ENCODE results near the gene FOXJ1. TPM values are rescaled to one million over a fixed set of nuclear protein-coding genes. Genes with fewer than 3 reads are reported as not detected.

The FOXJ1 gene
- total RNA-seq, 2 donors from 2014 or later = 1.3 to 2.1 TPM

GRCh38 chr17:76154936-76155845 lies 14.1 kb upstream of the FOXJ1 start:
- Mint-ChIP-seq H3K4me3 (no peak overlapping the region), H3K27ac (no peak overlapping the region), H3K36me3 (ENCODE audit: low read depth) (peaks cover 3% of the 10 kb centered on the region), H3K4me1 (peaks cover 14% of the 10 kb centered on the region), H3K27me3 (no peaks in the 10 kb centered on the region)
- ATAC-seq (no peak), DNase-seq (no peak)
- no peaks in the 10 kb centered on the region for H3K9me3 ChIP-seq (ENCODE audit: control insufficient read depth, low read length, poor library complexity, severe bottlenecking)

- no peak overlapping the region for H3K4me3 Mint-ChIP-seq
- DNase-seq (no peak), ATAC-seq (no peak)
- no peak overlapping the region for H3K27ac Mint-ChIP-seq
- H3K36me3 Mint-ChIP-seq (ENCODE audit: low read depth) = peaks cover 3% of the 10 kb centered on the region
- H3K9me3 ChIP-seq (ENCODE audit: control insufficient read depth, low read length, poor library complexity, severe bottlenecking) = no peaks in the 10 kb centered on the region
- no peaks in the 10 kb centered on the region for H3K27me3 Mint-ChIP-seq
- H3K4me1 Mint-ChIP-seq = peaks cover 14% of the 10 kb centered on the region
Observed at GRCh38 chr17:76154292-76154691, 13.2 kb upstream of the FOXJ1 start.

- peaks cover 14% of the 10 kb centered on the region for H3K4me1 Mint-ChIP-seq
- H3K9me3 ChIP-seq (ENCODE audit: control insufficient read depth, low read length, poor library complexity, severe bottlenecking) = no peaks in the 10 kb centered on the region
- no peak overlapping the region for H3K4me3 Mint-ChIP-seq
- H3K27me3 Mint-ChIP-seq = no peaks in the 10 kb centered on the region
- H3K27ac Mint-ChIP-seq = no peak overlapping the region
- peaks cover 5% of the 10 kb centered on the region for H3K36me3 Mint-ChIP-seq (ENCODE audit: low read depth)
- ATAC-seq (no peak), DNase-seq (no peak)
Observed at GRCh38 chr17:76153640-76154039, 12.6 kb upstream of the FOXJ1 start.

- no peak for DNase-seq
- Mint-ChIP-seq H3K4me3 (no peak overlapping the region), H3K4me1 (peaks cover 14% of the 10 kb centered on the region), H3K36me3 (ENCODE audit: low read depth) (peaks cover 5% of the 10 kb centered on the region), H3K27me3 (no peaks in the 10 kb centered on the region), H3K27ac (no peak overlapping the region)
- H3K9me3 ChIP-seq (ENCODE audit: control insufficient read depth, low read length, poor library complexity, severe bottlenecking) = no peaks in the 10 kb centered on the region
- ATAC-seq = no peak
Observed at GRCh38 chr17:76153202-76153601, 12.2 kb upstream of the FOXJ1 start.

- Mint-ChIP-seq H3K27ac (peak overlapping the region; percentile 92), H3K4me1 (peaks cover 11% of the 10 kb centered on the region), H3K36me3 (ENCODE audit: low read depth) (peaks cover 5% of the 10 kb centered on the region), H3K27me3 (no peaks in the 10 kb centered on the region), H3K4me3 (no peak overlapping the region)
- no peak for DNase-seq
- ATAC-seq = no peak
- no peaks in the 10 kb centered on the region for H3K9me3 ChIP-seq (ENCODE audit: control insufficient read depth, low read length, poor library complexity, severe bottlenecking)
Observed at GRCh38 chr17:76152591-76152990, 11.5 kb upstream of the FOXJ1 start.

GRCh38 chr17:76151896-76152454 lies 10.9 kb upstream of the FOXJ1 start:
- Mint-ChIP-seq H3K4me1 (peaks cover 11% of the 10 kb centered on the region), H3K36me3 (ENCODE audit: low read depth) (peaks cover 2% of the 10 kb centered on the region), H3K27me3 (no peaks in the 10 kb centered on the region), H3K4me3 (peak overlapping the region; percentile 19), H3K27ac (peak overlapping the region; percentile 92)
- no peaks in the 10 kb centered on the region for H3K9me3 ChIP-seq (ENCODE audit: control insufficient read depth, low read length, poor library complexity, severe bottlenecking)
- ATAC-seq (peak; percentile 91), DNase-seq (no peak)

- peaks cover 2% of the 10 kb centered on the region for H3K36me3 Mint-ChIP-seq (ENCODE audit: low read depth)
- H3K27me3 Mint-ChIP-seq = no peaks in the 10 kb centered on the region
- no peak overlapping the region for H3K4me3 Mint-ChIP-seq
- DNase-seq (no peak), ATAC-seq (no peak)
- peak overlapping the region; percentile 21 for H3K27ac Mint-ChIP-seq
- H3K9me3 ChIP-seq (ENCODE audit: control insufficient read depth, low read length, poor library complexity, severe bottlenecking) = no peaks in the 10 kb centered on the region
- peaks cover 18% of the 10 kb centered on the region for H3K4me1 Mint-ChIP-seq
Observed at GRCh38 chr17:76150712-76151622, 9.9 kb upstream of the FOXJ1 start.

GRCh38 chr17:76149214-76149613 lies 8.2 kb upstream of the FOXJ1 start:
- H3K9me3 ChIP-seq (ENCODE audit: control insufficient read depth, low read length, poor library complexity, severe bottlenecking) = no peaks in the 10 kb centered on the region
- Mint-ChIP-seq H3K27ac (no peak overlapping the region), H3K27me3 (no peaks in the 10 kb centered on the region), H3K4me1 (peaks cover 32% of the 10 kb centered on the region), H3K4me3 (no peak overlapping the region), H3K36me3 (ENCODE audit: low read depth) (peaks cover 2% of the 10 kb centered on the region)
- ATAC-seq = no peak
- DNase-seq = no peak

GRCh38 chr17:76148015-76148326 lies 6.9 kb upstream of the FOXJ1 start:
- peak overlapping the region; percentile 47 for H3K27ac Mint-ChIP-seq
- peaks cover 2% of the 10 kb centered on the region for H3K36me3 Mint-ChIP-seq (ENCODE audit: low read depth)
- H3K27me3 Mint-ChIP-seq = no peaks in the 10 kb centered on the region
- DNase-seq (no peak), ATAC-seq (no peak)
- no peak overlapping the region for H3K4me3 Mint-ChIP-seq
- no peaks in the 10 kb centered on the region for H3K9me3 ChIP-seq (ENCODE audit: control insufficient read depth, low read length, poor library complexity, severe bottlenecking)
- peaks cover 41% of the 10 kb centered on the region for H3K4me1 Mint-ChIP-seq

- DNase-seq = no peak
- H3K36me3 Mint-ChIP-seq (ENCODE audit: low read depth) = peaks cover 2% of the 10 kb centered on the region
- H3K27ac Mint-ChIP-seq = peak overlapping the region; percentile 47
- H3K9me3 ChIP-seq (ENCODE audit: control insufficient read depth, low read length, poor library complexity, severe bottlenecking) = no peaks in the 10 kb centered on the region
- peaks cover 47% of the 10 kb centered on the region for H3K4me1 Mint-ChIP-seq
- H3K4me3 Mint-ChIP-seq = no peak overlapping the region
- H3K27me3 Mint-ChIP-seq = no peaks in the 10 kb centered on the region
- ATAC-seq = no peak
Observed at GRCh38 chr17:76147211-76148014, 6.4 kb upstream of the FOXJ1 start.

GRCh38 chr17:76146053-76146851 lies 5.2 kb upstream of the FOXJ1 start:
- H3K36me3 Mint-ChIP-seq (ENCODE audit: low read depth) = peaks cover 2% of the 10 kb centered on the region

More at GRCh38 chr17:76146053-76146851, 5.2 kb upstream of the FOXJ1 start:
- ATAC-seq = no peak
- Mint-ChIP-seq H3K4me1 (peaks cover 49% of the 10 kb centered on the region), H3K4me3 (peak overlapping the region; percentile 84), H3K27ac (peak overlapping the region; percentile 95), H3K27me3 (no peaks in the 10 kb centered on the region)
- no peaks in the 10 kb centered on the region for H3K9me3 ChIP-seq (ENCODE audit: control insufficient read depth, low read length, poor library complexity, severe bottlenecking)
- DNase-seq = no peak

Data from T-helper 17 cell (primary cell).